Activated naive CD8-positive, alpha-beta T cell treated with anti-CD3 and anti-CD28 coated beads for 36 hours (primary cell): ENCODE results near the gene USP43. TPM values are rescaled to one million over a fixed set of nuclear protein-coding genes. Genes with fewer than 3 reads are reported as not detected.

ENCODE experiments used
- DNase-seq: peaks from one replicate; pipeline ENCODE4 v3.0.0; 2021
- H3K27ac Mint-ChIP-seq: one replicate; pipeline ENCODE4 v1.8.0; 2022; ENCODE audit warnings: mild to moderate bottlenecking, moderate library complexity, mixed read lengths
- H3K27me3 Mint-ChIP-seq: one replicate; pipeline ENCODE4 v1.8.0; 2022; ENCODE audit warnings: mild to moderate bottlenecking, mixed read lengths
- H3K36me3 Mint-ChIP-seq: one replicate; pipeline ENCODE4 v1.8.0; 2021; ENCODE audit warnings: mild to moderate bottlenecking, mixed read lengths
- H3K4me1 Mint-ChIP-seq: one replicate; pipeline ENCODE4 v1.8.0; 2021; ENCODE audit warnings: mixed read lengths
- H3K4me3 Mint-ChIP-seq: one replicate; pipeline ENCODE4 v1.8.0; 2022; ENCODE audit warnings: mild to moderate bottlenecking, moderate library complexity, mixed read lengths
- H3K9me3 Mint-ChIP-seq: one replicate; pipeline ENCODE4 v1.8.0; 2022; ENCODE audit warnings: mixed read lengths
- total RNA-seq, 2 experiments: library from RNA; stranded (reverse); gene quantifications; one replicate each; pipeline ENCODE4 v1.2.3, GENCODE V29; 2021

Gene USP43
- total RNA-seq, 2 experiments from 2014 or later = 0.39 to 0.40 TPM

DNA sequence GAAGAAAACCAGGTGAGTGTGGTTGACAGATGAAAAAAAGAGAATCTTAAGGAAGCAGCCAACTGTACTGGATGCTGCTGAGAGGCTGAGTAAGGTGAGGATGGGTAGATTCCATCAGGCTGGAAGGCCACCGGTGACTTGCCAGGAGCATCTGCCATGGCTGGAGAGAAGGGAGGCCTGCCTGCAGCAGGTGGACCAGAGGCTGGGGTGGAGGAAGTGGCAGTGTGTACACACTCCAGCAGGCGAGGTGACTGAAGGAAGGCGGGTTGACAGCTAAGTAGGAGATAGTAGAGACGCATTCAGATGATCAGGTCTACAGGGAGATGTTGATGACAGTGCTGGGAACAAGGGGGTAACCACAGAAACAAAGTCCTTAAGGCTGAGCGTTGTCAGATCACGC lies 69.5 kb downstream of the USP43 start:
- DNase-seq = no peak
- H3K4me3 Mint-ChIP-seq = no peak overlapping the region
- no peak overlapping the region for H3K27ac Mint-ChIP-seq
- peaks cover 3% of the 10 kb centered on the region for H3K27me3 Mint-ChIP-seq
- no peaks in the 10 kb centered on the region for H3K9me3 Mint-ChIP-seq
- no peaks in the 10 kb centered on the region for H3K4me1 Mint-ChIP-seq
- H3K36me3 Mint-ChIP-seq = no peaks in the 10 kb centered on the region

DNA sequence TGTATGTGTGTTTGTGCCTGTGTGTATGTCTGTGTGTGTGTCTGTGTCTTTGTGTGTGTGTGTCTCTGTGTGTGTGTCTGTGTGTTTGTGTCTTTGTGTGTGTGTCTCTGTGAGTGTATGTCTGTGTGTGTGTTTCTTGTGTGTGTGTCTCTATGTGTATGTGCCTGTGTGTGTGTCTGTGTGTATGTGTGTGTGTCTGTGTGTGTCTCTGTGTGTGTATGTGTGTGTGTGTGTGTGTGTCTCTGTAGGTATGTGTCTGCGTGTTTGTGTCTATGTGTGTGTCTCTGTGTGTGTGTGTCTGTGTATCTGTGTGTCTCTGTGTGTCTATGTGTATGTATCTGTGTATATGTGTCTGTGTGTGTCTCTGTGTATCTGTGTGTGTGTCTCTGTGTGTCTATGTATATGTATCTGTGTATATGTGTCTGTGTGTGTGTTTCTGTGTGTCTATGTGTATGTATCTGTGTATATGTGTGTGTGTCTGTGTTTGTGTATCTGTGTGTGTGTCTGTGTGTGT lies 70.2 kb downstream of the USP43 start:
- Mint-ChIP-seq H3K9me3 (no peaks in the 10 kb centered on the region), H3K36me3 (no peaks in the 10 kb centered on the region), H3K4me3 (no peak overlapping the region), H3K27me3 (no peaks in the 10 kb centered on the region), H3K27ac (no peak overlapping the region), H3K4me1 (no peaks in the 10 kb centered on the region)
- DNase-seq = no peak

DNA sequence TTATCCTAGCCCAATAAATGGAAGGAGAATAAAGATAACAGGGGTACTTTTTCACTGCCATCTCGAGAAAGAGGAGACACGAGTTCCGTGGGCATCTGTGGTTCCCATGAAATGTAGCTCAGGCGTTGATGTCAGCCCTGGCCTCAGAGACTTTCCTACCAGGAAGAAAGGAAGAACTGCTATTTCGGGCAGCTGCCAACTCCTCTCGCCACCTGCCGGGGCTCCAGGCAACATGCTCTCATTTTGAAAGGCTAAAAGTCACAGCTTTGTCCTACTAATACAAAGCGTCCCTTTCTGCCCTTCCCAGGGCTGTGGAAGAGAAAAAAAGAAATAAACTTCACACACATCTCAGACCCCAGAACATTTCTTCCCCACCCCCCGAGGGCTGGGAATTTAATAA lies 80.3 kb downstream of the USP43 start:
- no peaks in the 10 kb centered on the region for H3K36me3 Mint-ChIP-seq
- H3K4me1 Mint-ChIP-seq = no peaks in the 10 kb centered on the region
- DNase-seq = no peak
- H3K4me3 Mint-ChIP-seq = no peak overlapping the region
- no peaks in the 10 kb centered on the region for H3K9me3 Mint-ChIP-seq
- peaks cover 6% of the 10 kb centered on the region for H3K27me3 Mint-ChIP-seq
- H3K27ac Mint-ChIP-seq = no peak overlapping the region

DNA sequence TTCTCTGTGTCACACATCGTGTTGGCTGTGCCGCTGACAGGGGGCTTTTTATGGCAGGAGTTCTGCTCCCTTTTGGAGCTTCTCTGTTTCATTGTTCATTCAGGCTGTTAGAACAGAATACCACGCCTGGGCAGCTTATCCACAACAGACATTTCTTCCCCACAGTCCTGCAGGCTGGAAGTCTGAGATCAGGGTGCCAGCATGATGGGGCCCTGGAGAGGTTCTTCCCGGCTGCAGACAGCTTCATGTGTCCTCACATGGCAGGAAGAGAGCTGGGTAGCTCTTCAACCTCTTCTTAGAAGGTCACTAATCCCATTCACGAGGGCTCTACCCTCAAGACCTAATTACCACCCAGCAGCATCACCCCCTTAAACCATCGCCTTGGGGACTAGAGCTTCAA lies 81.0 kb downstream of the USP43 start:
- Mint-ChIP-seq H3K9me3 (no peaks in the 10 kb centered on the region), H3K27ac (no peak overlapping the region)
- DNase-seq = no peak

DNA sequence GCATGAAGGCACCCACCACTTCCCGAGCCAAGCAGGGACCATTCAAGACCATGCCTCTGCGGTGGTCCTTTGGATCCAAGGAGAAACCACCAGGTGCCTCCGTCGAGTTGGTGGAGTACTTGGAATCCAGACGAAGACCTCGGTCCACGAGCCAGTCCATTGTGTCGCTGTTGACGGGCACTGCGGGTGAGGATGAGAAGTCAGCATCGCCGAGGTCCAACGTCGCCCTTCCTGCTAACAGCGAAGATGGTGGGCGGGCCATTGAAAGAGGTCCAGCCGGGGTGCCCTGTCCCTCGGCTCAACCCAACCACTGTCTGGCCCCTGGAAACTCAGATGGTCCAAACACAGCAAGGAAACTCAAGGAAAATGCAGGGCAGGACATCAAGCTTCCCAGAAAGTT lies 82.7 kb downstream of the USP43 start:
- DNase-seq = no peak
- no peaks in the 10 kb centered on the region for H3K9me3 Mint-ChIP-seq
- H3K4me1 Mint-ChIP-seq = no peaks in the 10 kb centered on the region
- H3K36me3 Mint-ChIP-seq = no peaks in the 10 kb centered on the region
- peaks cover 6% of the 10 kb centered on the region for H3K27me3 Mint-ChIP-seq
- no peak overlapping the region for H3K27ac Mint-ChIP-seq
- H3K4me3 Mint-ChIP-seq = no peak overlapping the region

More for the DNA sequence above, 81.0 kb downstream of the USP43 start:
- Mint-ChIP-seq H3K27me3 (peaks cover 6% of the 10 kb centered on the region), H3K36me3 (no peaks in the 10 kb centered on the region), H3K4me3 (no peak overlapping the region), H3K4me1 (no peaks in the 10 kb centered on the region)

DNA sequence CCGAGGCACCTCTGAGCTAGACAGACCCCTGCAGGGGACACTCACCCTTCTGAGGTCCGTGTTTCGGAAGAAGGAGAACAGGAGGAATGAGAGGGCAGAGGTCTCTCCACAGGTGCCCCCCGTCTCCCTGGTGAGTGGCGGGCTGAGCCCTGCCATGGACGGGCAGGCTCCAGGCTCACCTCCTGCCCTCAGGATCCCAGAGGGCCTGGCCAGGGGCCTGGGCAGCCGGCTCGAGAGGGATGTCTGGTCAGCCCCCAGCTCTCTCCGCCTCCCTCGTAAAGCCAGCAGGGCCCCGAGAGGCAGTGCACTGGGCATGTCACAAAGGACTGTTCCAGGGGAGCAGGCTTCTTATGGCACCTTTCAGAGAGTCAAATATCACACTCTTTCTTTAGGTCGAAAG lies 83.2 kb downstream of the USP43 start:
- Mint-ChIP-seq H3K27ac (no peak overlapping the region), H3K27me3 (peaks cover 6% of the 10 kb centered on the region), H3K9me3 (no peaks in the 10 kb centered on the region), H3K4me1 (no peaks in the 10 kb centered on the region), H3K4me3 (no peak overlapping the region), H3K36me3 (no peaks in the 10 kb centered on the region)
- no peak for DNase-seq

DNA sequence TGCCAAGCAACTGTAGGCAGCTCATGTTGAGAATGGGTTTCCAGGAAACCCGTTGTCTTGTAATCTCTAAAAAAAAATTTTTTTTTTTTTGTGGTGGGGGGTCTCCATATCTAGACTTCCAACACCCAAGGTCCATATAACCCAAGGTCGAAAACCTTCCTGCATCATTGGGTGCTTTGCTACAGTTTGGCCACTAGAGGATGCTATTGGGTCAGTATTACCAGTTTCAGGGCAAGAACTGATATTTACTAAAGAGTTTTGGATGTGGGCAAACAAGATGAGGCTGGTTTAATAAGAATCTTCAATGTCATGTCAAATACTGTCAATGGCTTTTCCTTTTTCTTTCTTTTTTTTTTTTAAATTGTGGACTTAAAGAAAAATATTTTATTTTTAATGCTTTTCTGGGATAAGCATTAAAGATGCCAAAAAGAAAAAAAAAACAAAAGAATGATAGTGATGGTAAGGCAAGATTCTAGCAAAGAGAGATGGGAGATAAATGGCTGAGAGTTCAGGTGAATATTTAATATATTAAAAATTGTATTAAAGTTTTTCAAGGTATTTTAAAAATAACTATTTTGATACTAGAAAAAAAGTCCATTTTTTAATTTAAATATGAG lies 83.8 kb downstream of the USP43 start:
- Mint-ChIP-seq H3K4me3 (no peak overlapping the region), H3K9me3 (no peaks in the 10 kb centered on the region), H3K36me3 (no peaks in the 10 kb centered on the region), H3K27ac (no peak overlapping the region), H3K27me3 (peaks cover 6% of the 10 kb centered on the region), H3K4me1 (no peaks in the 10 kb centered on the region)
- DNase-seq = no peak

DNA sequence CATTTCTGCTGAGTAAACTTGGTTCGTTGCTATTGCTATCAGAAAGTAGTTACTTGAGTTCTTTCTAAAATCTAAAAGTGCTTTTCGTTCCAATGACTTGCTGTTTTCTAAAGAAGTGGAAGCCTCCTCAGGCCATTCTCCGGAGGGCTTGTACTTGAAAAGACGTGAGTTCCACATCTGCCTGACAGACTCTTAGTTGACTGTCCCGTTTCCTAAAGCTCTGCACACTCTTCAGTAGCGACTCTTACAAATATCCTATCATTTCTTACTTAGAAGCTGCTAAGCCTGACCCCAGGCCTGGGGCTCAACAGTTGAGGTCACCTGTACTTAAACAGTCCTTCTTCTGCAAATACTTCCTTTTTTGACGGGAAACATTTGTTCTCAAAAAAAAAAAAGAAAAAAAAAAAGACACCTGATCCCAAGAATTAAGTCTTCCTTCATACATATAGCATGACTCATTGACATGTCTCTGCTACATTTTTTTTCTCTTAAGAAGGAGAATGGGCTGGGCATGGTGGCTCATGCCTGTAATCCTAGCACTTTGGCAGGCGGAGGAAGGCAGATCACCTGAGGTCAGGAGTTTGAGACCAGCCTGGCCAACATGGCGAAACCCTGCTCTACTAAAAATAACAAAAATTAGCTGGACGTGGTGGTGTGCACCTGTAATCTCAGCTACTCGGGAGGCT lies 84.6 kb downstream of the USP43 start:
- no peaks in the 10 kb centered on the region for H3K4me1 Mint-ChIP-seq
- DNase-seq = no peak
- H3K36me3 Mint-ChIP-seq = no peaks in the 10 kb centered on the region
- no peak overlapping the region for H3K4me3 Mint-ChIP-seq
- H3K27me3 Mint-ChIP-seq = peaks cover 6% of the 10 kb centered on the region
- H3K27ac Mint-ChIP-seq = no peak overlapping the region
- H3K9me3 Mint-ChIP-seq = no peaks in the 10 kb centered on the region

DNA sequence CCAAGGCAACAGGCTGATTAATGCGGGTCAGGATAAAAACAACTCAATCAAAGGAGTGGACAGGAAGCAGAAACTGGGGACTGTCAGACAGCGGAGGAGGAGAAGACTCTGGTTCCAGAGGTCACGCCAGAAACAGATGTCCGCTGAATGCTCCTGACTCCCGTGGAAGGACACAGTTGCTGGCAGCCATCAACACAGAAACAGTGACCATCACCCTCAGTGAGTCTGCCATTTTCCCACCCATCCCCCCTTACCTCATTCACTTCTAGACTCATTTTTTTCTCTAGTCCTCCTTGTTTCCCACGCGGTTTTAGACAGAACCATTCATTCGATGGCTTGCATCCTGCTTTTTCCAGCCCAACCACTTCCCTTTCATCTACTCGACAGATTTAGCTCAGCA lies 105.2 kb downstream of the USP43 start:
- no peak for DNase-seq
- H3K27ac Mint-ChIP-seq = no peak overlapping the region
- no peaks in the 10 kb centered on the region for H3K4me1 Mint-ChIP-seq
- no peaks in the 10 kb centered on the region for H3K9me3 Mint-ChIP-seq
- H3K4me3 Mint-ChIP-seq = no peak overlapping the region
- no peaks in the 10 kb centered on the region for H3K36me3 Mint-ChIP-seq
- H3K27me3 Mint-ChIP-seq = peaks cover 38% of the 10 kb centered on the region

DNA sequence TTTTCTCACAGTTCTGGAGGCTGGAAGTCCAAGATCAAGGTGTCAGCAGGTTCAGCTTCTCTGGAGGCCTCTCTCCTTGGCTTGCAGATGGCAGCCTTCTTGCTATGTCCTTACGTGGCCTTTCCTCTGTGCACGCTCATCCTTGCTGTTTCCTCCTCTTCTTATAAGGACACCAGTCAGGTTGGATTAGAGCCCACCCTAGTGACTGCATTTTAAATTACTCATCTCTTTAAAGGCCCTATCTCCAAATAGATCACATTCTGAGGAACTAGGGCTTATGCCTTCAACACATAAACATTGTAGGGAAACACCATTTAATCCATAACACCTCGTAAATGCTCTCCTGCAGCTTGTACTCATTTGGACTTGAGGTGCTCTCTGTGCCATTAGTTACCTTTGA lies 109.8 kb downstream of the USP43 start:
- DNase-seq = no peak
- Mint-ChIP-seq H3K36me3 (no peaks in the 10 kb centered on the region), H3K27me3 (peaks cover 46% of the 10 kb centered on the region), H3K4me1 (no peaks in the 10 kb centered on the region), H3K9me3 (no peaks in the 10 kb centered on the region), H3K27ac (no peak overlapping the region), H3K4me3 (no peak overlapping the region)

DNA sequence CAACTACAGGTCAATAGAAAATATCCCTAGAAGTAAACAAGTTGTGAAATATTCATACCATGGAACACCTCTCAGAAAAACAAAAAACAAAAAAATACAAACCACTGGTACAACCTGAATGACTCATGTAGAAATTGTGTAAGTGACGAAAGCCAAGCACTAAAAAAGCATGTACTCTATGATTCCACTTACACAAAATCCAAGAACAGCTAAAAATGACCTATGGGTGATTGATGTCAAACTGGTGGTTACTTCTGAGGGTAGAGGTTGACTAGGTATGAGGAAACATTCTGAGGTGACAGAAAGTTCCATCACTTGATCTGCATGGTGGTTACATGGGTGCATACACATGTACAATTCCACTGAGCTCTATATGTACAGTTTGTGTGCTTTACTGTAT lies 114.9 kb downstream of the USP43 start:
- no peaks in the 10 kb centered on the region for H3K36me3 Mint-ChIP-seq
- no peak for DNase-seq
- peaks cover 20% of the 10 kb centered on the region for H3K27me3 Mint-ChIP-seq
- no peak overlapping the region for H3K27ac Mint-ChIP-seq
- no peak overlapping the region for H3K4me3 Mint-ChIP-seq
- no peaks in the 10 kb centered on the region for H3K4me1 Mint-ChIP-seq
- no peaks in the 10 kb centered on the region for H3K9me3 Mint-ChIP-seq

DNA sequence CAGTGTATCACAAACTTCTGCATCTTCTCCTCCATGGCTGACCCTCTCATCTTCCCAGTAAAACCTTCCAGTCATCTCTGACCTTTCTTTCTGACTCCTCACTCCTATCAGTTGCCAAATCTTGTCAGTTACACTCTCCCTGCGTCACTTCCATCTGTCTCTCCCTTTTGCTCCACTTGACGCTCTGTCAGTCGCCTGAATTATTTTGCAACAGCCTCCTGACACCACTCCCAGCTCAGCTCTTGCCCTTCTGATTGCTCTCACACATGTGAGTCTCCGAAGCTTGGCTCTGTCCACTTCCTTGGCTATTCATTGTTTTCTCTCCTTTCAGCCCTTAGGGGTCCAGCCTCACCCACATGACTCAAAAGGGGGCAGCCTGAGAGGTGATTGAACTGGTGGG lies 118.3 kb downstream of the USP43 start:
- H3K4me3 Mint-ChIP-seq = no peak overlapping the region
- H3K4me1 Mint-ChIP-seq = no peaks in the 10 kb centered on the region
- DNase-seq = no peak
- H3K9me3 Mint-ChIP-seq = no peaks in the 10 kb centered on the region
- H3K36me3 Mint-ChIP-seq = no peaks in the 10 kb centered on the region
- H3K27me3 Mint-ChIP-seq = peaks cover 17% of the 10 kb centered on the region
- no peak overlapping the region for H3K27ac Mint-ChIP-seq

DNA sequence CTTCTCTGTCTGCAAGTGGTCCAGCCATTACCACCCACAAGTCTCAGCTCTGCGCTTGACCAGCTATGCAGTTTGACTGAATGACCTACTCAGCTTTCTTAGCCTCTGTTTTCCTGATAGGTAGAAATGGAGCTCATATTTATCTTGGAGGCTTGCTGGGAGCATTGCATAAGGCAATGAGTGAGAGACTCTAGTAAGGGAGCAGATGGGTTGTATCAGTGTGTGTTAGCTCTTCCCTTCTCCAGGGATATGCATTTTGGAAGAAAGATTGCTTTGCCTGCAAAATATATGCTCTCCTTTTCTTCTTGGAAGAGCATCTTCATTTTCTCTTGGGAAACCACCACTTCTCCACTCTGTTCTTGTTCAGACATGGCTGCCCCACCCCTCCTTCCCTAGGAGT lies 120.0 kb downstream of the USP43 start:
- H3K4me1 Mint-ChIP-seq = no peaks in the 10 kb centered on the region
- H3K4me3 Mint-ChIP-seq = no peak overlapping the region
- H3K36me3 Mint-ChIP-seq = no peaks in the 10 kb centered on the region
- H3K9me3 Mint-ChIP-seq = no peaks in the 10 kb centered on the region
- no peak overlapping the region for H3K27ac Mint-ChIP-seq
- DNase-seq = no peak
- peaks cover 13% of the 10 kb centered on the region for H3K27me3 Mint-ChIP-seq

DNA sequence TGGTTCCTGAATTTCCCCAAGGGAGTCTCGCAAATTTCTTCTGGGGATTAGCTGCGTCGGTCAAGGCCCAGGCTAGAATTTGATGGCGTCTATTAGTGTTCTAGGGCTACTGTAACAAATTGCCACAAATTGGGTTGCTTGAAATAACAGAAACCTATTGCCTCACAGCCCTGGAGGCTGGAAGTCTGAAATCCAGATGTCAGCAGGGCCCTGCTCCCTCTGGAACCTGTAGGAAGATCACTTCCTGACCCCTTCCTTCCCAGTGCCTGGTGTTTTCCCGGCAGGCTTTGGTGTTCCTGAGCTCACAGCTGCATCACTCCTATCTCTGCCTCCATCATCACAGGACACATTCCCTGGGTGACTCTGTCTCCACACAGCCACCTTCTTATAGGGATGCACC lies 121.7 kb downstream of the USP43 start:
- Mint-ChIP-seq H3K4me3 (no peak overlapping the region), H3K27me3 (peaks cover 9% of the 10 kb centered on the region), H3K27ac (no peak overlapping the region), H3K9me3 (no peaks in the 10 kb centered on the region), H3K36me3 (no peaks in the 10 kb centered on the region), H3K4me1 (no peaks in the 10 kb centered on the region)
- DNase-seq = no peak

DNA sequence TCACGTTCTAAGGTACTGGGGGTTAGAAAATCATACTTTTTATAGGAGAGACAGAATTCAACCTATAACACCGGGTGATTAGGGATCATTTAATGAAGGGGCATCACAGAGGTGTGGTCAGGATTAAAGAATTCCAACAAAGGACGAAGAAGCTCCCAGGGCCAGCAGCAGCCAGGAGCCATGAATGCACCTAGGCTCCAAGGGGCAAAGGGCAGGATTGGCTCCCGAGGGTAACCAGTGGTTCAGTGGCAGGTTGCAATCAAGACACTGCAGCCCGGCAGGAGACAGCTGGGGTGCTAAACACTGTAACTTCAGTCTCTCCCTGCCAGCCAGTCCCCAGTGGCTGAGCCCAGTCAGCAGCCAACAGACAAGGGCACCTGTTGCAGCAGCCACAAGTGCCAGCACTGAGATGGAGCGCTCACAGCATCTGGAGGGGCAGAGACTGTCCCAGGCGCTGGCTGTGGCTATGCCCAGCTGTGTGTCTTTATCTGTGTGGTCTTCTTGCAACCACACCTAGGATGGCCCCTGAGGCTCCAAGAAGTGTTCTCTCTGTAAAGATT lies 122.2 kb downstream of the USP43 start:
- H3K4me1 Mint-ChIP-seq = no peaks in the 10 kb centered on the region
- H3K4me3 Mint-ChIP-seq = no peak overlapping the region
- H3K9me3 Mint-ChIP-seq = no peaks in the 10 kb centered on the region
- no peak for DNase-seq
- peaks cover 9% of the 10 kb centered on the region for H3K27me3 Mint-ChIP-seq
- H3K27ac Mint-ChIP-seq = no peak overlapping the region
- no peaks in the 10 kb centered on the region for H3K36me3 Mint-ChIP-seq
